ENCODE measurements around the gene KCNMA1.

- no peak for TF ChIP-seq ZNF274 (IDR thresholded peaks at IDR 0.05; ENCODE audit: low read depth, low read length)
- TF ChIP-seq YY1 (IDR thresholded peaks at IDR 0.05; ENCODE audit: insufficient read depth, insufficient read length), result no peak
- TF ChIP-seq SUZ12 (IDR thresholded peaks at IDR 0.05; ENCODE audit: extremely low read depth, insufficient read depth, insufficient read length), result no peak
These were observed 259.8 kb downstream of the KCNMA1 start for GRCh38 chr10:77377678-77378352.

Measured in NT2/D1 (cell line).